Measurements from ENCODE around the gene MCIDAS. TPM values are rescaled to one million over a fixed set of nuclear protein-coding genes. Genes with fewer than 3 reads are reported as not detected.

MCIDAS gene
- total RNA-seq, 3 donors from 2014 or later, result 0.14 TPM; not detected in 2

DNA sequence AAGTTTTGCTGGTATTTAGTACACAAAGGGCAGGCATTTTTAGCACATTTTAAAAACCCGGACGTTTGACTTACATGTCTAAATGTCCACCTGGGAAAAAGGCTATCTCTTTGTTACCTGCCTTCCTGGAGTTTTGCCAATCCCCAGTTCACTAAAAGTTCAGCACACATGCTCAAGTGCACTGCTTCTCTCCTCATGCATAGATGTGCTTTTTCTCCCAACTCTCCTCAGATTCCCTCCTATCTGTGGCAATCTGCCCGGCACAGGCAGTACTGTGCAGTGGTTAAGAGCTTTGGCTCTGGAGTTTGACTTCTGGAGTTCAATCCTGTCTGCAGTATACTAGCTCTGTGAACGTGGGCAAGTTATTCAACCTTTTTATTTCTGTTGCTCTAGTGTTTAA lies 14.6 kb upstream of the MCIDAS start:
- no peak for DNase-seq
- intact Hi-C loops (cut with DNase I, micrococcal nuclease), result no loop called here
- TF ChIP-seq, protein P1, sequence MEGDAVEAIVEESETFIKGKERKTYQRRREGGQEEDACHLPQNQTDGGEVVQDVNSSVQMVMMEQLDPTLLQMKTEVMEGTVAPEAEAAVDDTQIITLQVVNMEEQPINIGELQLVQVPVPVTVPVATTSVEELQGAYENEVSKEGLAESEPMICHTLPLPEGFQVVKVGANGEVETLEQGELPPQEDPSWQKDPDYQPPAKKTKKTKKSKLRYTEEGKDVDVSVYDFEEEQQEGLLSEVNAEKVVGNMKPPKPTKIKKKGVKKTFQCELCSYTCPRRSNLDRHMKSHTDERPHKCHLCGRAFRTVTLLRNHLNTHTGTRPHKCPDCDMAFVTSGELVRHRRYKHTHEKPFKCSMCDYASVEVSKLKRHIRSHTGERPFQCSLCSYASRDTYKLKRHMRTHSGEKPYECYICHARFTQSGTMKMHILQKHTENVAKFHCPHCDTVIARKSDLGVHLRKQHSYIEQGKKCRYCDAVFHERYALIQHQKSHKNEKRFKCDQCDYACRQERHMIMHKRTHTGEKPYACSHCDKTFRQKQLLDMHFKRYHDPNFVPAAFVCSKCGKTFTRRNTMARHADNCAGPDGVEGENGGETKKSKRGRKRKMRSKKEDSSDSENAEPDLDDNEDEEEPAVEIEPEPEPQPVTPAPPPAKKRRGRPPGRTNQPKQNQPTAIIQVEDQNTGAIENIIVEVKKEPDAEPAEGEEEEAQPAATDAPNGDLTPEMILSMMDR (IDR thresholded peaks at IDR 0.05), result no peak

DNA sequence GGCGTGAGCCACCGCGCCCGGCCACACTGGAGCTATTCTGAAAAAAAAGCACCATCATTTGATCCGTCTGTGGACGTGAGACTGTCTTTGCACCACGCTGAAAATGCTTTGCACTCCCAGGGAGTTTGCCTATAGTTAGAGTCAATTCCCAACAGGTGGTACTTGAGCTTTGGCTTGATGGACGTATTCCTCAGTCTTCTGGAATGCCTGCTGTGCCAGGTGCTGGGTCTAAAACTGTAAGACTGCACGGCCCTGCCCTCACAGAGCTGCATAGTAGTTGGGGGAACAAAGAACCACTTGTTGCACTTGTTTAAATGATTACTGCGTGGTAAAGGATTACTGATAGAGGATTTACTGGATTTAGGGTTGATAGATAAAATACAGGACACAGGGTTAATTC lies 9.7 kb upstream of the MCIDAS start:
- TF ChIP-seq, protein P1 (IDR thresholded peaks at IDR 0.05), result no peak
- intact Hi-C loops (cut with DNase I, micrococcal nuclease), result no loop called here
- peaks cover 29% of the 10 kb centered on the region for H3K4me1 ChIP-seq (ENCODE audit: low read depth)
- H3K4me3 ChIP-seq, result no peak overlapping the region
- H3K9me3 ChIP-seq, result no peaks in the 10 kb centered on the region
- H3K36me3 ChIP-seq (ENCODE audit: low read depth), result no peaks in the 10 kb centered on the region
- no peak for ATAC-seq
- DNase-seq, result no peak

More for the DNA sequence above, 14.6 kb upstream of the MCIDAS start:
- Histone ChIP-seq H3K9me3 (no peaks in the 10 kb centered on the region), H3K36me3 (ENCODE audit: low read depth) (no peaks in the 10 kb centered on the region), H3K4me1 (ENCODE audit: low read depth) (no peaks in the 10 kb centered on the region), H3K4me3 (no peak overlapping the region)
- no peak for ATAC-seq

DNA sequence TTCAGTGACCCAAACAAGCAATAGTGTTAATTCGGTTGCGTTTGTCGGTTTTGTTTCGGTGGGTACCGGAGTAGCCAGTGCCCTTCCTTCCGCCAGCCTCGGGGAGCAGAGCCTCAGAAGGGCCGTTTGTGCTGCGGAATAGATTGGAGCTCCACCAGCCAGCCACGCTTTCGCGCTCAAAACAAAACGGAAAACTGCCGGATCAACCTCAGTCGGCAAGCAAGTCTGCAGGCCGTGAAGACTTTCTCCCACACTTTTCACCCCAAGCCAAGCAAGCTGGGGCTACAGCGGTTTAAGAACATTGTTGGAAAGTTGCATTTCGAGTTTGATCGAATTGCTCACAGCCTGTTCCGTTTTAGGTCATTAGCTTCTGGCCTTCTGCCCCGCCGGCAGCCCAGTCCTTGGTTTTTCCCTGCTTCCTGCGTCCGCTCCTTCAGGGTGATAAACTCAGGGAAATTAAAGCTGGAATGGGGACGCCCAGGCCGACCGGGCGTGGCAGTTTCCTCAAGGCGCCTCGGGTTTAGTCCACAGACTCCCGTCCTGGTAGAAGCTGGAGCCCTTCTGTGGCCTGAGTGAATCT lies 7.1 kb upstream of the MCIDAS start:
- TF ChIP-seq, protein P1 (IDR thresholded peaks at IDR 0.05), result no peak
- H3K4me1 ChIP-seq (ENCODE audit: low read depth), result peaks cover 38% of the 10 kb centered on the region
- no peaks in the 10 kb centered on the region for H3K9me3 ChIP-seq
- intact Hi-C loops (cut with DNase I, micrococcal nuclease), result no loop called here
- no peak overlapping the region for H3K4me3 ChIP-seq
- ATAC-seq (peak; percentile 63), DNase-seq (peak; percentile 73 to 81 (median 76))
- H3K36me3 ChIP-seq (ENCODE audit: low read depth), result no peaks in the 10 kb centered on the region

DNA sequence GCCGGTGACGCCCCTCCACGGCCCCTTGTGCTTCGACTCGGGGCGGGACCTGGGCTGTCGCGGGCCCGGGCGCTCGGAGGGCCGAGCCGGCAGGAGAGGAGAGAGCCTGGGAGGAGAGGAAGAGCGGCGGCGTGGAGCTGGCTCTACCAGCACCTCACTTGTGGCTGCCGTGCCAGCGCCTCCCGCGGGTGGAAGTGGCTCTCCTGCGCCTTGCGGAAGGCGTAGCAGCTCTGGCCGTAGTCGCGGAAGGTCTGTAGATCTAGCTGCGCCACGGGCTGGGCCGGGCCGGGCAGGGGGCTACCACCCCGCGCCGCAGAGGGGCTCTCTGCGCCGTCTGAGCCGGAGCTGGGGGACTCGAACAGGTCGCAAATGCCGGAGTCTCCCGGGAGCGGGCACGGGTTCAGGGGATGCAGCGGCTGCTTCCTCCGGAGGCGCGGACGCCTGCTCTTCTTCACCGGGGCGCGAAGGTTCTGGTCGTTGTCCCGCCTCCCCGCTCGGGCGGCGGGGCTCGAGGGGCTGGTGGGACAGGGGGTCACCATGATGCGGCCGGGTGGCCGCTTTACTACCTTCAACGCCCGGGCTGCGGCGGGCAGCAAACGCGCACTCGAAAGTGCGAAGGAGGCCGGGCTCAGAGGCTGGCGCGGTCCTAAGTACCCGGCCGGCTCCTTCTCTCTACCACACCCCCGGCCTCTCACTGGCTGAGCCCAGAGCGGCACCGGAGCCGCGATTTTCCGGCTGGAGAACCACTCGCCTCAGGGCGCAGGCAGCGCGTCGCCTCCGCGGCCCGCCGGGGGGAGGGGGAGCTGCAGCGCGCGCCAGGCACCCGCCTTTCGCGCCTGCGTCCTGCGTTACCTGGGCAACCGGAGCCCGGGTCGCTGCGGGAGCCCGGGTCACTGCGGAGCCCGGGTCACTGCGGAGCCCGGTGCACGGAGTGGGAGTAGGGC lies 6.1 kb upstream of the MCIDAS start, which contains the start of gene CCNO:
Gene CCNO (minus strand): TSS at position 624 of the 944 bp plus-strand sequence. CDS start 85 bp downstream, at position 539.
- Histone ChIP-seq H3K4me3 (no peak within 1 kb of the TSS), H3K9me3 (no peaks in the 10 kb centered on the region), H3K4me1 (ENCODE audit: low read depth) (peaks cover 38% of the 10 kb centered on the region), H3K36me3 (ENCODE audit: low read depth) (no peaks in the 10 kb centered on the region)
- ATAC-seq (peak; percentile 84), DNase-seq (peak; percentile 72 to 84 (median 82))
- TF ChIP-seq, protein P1 (IDR thresholded peaks at IDR 0.05), result no peak
- intact Hi-C loops (cut with DNase I, micrococcal nuclease), result no loop called here

DNA sequence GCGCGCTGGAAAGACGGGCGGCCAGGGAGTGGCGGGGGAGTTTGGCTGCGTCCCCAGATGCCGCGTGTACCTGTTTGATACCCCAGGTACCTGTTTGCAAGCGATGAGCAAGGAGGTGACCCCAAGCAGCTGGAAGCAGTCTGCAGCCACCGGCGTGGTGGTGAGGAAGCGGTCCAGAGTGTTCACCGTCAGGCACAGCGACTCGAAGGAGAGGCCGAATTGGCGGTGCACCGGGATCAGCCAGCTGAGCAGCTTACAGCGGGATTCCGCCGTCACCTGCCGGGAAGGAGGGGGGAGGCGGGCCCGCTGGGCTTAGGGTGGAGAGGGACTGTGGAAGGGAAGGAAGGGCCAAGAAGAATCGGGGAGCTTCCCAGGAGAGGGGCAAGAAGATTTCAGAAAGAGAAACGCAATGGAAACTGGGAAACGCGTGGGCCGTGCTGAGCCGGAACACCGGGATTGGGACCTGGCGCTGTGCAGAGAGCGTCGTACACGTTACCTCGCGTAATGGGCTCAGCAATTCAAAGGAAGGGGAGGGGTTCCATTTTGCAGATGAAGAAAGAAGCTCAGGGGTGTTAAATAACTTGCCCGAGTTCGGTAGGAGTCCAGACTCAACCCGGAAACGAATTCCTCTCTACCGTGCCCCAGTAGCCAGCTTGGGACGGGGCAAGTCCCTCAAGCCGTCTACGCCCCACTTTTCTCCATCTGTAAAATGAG lies 5.3 kb upstream of the MCIDAS start:
- Histone ChIP-seq H3K36me3 (ENCODE audit: low read depth) (no peaks in the 10 kb centered on the region), H3K9me3 (no peaks in the 10 kb centered on the region), H3K4me1 (ENCODE audit: low read depth) (peaks cover 42% of the 10 kb centered on the region), H3K4me3 (no peak overlapping the region)
- TF ChIP-seq, protein P1 (IDR thresholded peaks at IDR 0.05), result no peak
- DNase-seq (peak; percentile 24 to 64 (median 56)), ATAC-seq (peak; percentile 34)
- intact Hi-C loops (cut with DNase I, micrococcal nuclease), result no loop called here
